ENCODE data around the gene CXCR4.

The CXCR4 gene

DNA sequence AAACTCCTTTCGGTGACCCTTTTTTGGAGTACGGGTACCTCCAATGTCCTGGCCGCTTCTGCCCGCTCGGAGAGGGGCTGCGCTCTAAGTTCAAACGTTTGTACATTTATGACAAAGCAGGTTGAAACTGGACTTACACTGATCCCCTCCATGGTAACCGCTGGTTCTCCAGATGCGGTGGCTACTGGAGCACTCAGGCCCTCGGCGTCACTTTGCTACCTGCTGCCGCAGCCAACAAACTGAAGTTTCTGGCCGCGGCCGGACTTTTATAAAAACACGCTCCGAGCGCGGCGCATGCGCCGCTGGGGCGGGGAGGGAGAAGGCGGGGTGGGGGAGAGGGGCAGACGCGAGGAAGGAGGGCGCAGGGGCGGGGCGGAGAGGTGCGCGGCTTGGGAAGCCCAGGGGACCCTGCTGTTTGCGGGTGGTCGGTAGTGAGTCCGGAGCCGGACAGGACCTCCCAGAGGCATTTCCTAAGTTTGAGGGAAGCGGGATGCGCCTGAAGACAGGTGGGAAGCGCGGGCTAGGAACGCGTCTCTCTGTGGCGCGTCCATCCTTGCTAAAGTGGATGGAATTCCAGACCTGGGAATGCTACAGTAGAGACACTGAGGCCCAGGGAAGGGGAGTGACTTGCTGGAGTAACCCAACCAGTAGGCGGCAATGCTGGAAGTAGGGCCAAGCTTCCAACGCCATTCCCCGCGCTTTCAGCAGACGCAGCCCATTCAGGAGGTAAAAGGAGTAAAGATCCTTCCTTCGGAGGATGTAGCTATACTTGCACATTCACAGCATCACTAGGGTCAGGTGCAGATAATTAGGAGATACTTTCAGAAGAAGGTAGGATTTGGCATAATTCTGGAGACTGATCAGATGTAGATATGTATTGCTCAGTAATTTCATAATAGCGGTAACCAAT, at the start of gene CXCR4:
TSS of gene CXCR4 (minus strand) at position 241 of the 910 bp plus-strand sequence. CDS start at position 152, 89 bp downstream.
- DNase-seq = no peak

DNA sequence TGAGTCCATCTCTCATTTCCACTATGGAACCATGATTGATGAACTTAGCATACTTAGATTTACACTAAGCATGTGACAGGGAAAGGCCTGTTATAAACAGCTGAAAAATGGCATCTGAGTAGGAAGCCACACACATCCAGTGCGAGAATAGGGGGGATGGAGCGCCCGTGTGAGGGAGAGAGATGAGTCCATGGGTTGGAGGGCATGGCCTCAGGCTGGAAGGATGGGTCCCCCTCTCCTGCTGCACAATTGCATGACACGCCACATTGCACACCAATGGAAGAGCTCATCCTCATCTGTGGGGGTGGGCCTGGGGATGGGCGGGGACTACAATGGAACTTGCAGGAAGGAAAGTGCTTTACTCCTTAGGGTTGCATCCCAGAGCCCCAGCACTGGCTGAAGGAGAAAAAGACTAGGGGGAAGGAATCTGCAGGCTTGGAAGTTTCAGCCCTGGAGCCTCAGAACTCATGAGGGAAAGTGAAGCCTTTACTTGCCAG, 46.4 kb upstream of the CXCR4 start:
- DNase-seq = no peak

DNA sequence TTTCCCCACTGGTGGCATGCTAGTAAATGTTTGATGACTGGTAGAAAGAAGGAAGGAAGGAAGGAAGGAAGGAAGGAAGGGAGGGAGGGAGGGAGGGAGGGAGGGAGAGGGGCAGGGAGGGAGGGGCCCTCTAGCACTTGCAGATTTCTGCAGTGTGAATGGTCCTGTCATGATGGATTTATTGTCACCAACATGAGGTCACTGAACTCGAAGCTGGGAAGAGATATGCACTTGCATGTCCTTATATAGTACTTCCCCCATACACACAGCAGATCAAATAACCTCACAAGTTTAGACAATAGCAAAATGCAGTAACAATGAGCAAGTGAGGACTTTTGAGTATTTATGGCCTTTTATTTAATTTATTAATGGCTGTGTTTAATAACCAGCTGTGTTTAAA, 44.5 kb upstream of the CXCR4 start:
- DNase-seq = no peak

DNA sequence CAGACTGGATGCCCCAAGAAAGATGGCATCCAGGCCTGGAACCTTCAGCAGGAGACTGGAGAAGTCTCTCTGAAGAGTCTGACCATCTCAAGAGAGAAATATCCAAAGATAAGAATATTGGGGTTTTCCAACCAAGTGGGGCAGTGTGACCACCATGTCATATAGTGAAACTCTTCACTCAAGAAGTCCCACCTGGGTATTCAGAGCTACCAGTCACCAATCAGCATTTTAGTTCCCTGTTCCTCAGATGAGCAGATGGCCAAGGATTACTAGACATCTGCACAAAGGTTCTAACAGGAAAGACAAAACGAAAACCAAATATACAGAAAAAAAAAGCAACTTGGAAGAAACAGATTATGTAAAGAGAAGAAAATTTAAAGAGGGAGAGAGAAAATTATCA, 38.5 kb upstream of the CXCR4 start:
- DNase-seq = no peak

DNA sequence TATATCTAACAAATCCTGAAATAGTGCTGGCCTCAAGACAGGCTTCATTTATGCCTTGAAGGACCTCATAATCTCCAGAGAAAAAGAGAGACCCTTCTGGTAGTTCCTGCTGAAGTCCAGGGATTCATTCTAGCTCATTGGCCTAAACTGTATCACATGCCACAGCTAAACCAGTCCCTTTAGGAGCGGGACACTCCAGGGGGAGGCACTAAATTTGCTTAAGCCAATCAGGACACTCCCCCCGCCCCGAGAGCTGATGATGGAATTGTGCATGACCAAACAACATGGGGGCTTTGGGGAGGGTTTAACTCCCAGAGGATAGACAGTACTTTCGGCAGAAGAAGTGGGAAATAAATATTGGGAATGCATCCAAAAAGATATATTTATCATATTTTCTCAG, 36.4 kb upstream of the CXCR4 start:
- DNase-seq = no peak

DNA sequence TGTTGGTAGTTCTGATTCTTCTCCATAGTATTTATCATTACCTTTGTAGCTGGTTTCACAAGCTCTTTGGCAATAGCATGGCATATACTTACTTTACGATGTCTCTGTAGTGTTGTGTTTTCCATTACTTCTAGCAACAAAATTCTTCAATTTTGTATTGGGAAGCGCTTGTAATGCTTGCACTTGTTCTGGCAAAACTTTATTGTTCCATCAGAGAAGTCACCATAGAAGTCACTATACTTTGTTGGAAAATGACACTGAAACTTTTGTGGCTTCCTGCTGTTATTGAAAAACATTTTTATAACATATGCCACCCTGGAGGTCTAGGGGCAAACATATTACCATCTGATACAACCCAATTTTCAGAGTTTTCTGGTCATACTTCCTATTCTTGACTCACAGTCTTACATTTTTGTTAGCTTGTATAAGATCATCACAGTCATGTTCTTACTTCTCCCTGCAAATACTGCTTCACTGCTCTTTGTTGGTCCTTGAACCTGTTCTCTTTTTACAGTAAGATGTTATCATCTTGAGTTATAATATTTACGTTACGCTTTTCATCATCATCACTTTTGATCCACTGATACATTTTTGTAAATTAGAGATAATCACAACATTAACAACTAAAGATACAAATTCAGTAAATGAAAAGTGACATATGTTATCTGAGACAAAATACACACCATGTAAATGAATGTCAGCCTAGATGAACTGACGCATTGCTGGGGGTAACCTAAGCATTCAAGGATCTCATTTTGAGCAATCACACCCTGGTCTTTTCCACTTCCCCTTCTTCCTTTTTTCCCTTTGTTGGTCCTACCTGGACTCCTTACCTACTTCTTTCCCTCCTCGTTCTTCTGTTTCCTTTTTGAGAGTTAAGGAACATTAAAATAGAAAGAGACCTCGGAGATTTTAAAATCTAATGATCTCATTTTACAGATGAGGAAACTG, 33.3 kb upstream of the CXCR4 start:
- no peak for DNase-seq

DNA sequence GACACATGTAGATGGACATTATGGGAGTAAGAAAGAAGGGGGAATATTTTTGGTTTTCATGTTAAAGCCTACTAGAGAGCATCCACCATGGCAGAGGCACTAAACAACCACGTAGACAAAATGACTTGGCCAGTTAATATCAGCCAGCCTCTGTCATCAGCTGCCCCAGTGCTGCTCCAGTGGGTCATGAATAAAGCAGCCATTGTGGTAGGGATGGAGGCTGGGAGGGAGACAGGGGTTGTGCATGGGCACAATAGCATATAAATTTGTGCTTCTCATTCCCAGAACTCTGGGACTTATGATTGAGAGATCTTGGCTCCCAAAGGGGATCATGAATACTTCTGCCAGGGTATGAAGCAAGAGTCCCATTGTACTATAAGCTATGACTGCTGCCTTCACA, 31.1 kb upstream of the CXCR4 start:
- DNase-seq = no peak

DNA sequence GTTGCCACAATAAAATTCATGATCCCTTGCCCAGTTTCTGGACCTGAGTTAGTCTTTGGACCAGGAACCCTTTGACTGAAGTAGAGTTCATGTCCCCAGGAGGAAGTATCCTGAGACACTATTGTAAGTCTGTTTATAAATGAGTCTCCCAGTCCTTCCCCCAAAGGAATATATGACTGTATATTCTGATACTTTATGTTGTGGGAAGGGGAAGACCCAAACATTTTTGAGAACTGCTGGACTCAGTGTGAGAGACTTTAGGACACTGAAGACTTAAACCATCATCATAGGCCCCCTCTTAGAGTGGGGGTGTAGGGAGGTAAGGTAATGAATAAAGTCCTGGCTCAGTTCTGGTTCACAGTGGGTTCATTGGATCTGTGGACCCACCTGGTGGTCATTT, 28.6 kb upstream of the CXCR4 start:
- no peak for DNase-seq

DNA sequence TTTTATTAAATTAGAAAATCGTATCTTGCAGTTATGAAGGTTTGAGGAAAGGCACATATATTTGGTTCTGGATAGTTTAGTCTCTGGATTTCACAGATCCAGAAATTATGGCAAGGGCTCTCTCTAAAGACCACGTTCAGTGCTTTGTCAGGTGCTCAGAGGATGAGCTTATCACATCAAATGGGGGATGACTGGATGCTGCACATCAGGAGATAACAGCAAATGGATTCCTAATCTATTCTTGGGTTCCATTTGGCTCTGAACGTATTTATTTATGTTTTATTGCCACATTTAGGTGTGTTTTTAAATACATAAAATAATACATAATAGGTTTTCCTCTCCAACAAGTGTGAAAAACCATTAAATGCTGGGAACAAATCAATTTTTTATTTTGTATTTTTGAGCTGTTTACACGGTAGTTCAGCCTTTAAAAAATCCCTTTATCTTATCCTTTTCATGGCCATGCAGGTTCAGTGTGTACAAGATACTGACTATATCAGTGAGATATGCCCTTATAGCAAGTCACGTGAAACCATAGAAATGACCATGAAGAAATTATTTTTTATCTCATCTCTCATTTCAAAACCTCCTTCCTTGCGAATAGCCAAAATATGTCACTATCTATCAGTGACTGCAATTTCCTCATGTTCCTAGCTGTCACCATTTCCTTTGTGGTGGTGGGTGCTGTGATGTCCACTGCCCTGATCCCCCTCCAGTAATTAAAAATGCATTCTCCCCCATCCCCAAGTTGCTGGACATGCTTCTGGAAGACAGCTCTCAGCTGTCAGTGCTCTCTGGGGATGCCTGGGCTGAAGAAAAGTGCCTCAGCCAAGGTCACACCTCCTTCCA, 25.9 kb upstream of the CXCR4 start:
- DNase-seq = no peak

DNA sequence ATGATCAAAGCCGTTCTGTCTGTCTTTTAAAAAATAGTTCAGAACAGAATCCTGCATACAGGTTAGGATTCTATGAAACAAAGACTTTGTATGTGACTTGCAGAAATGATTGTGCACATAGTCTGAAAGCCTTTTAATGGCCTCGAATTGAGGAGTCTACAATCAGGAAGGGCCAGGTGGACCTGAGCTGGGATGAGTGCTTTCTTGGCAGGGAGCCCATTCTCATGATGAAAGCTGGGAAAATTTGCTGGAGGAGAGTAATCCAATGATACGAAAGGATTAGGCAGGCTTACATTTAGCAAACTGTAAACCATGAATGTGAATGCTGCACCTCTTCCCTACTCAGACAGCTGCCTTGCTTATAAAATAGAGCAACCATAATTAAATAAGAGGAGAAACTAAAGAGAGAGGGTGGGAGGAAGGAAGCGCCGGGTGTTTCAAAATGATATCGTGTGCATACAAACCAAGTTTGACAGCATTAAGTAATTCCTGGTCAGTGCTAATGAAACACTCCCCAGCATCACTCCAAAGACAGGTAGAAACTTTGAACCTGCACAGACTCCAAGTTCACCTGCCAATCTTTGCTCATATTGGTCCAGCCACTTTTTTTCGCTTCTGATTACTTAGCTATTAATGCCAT, 23.7 kb upstream of the CXCR4 start:
- DNase-seq = no peak

DNA sequence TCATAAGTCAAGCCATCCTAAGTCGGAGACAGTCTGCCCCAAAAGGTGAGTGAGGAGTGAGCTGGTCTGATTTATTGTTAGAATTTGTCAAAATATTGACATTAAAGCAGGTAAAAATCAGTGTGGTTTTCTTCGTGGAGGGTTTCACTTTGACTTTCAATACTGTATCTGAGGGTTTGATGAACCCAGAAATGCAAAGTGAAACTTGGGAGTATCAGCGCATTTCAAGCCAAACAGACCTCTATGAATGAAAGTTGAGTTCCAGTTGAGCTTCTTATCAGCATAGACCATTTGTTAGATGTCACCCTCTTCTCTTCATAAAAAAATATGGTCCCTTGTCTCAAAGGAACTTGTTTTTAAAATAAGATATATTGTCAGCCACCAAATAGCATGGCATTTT, 21.7 kb upstream of the CXCR4 start:
- no peak for DNase-seq

DNA sequence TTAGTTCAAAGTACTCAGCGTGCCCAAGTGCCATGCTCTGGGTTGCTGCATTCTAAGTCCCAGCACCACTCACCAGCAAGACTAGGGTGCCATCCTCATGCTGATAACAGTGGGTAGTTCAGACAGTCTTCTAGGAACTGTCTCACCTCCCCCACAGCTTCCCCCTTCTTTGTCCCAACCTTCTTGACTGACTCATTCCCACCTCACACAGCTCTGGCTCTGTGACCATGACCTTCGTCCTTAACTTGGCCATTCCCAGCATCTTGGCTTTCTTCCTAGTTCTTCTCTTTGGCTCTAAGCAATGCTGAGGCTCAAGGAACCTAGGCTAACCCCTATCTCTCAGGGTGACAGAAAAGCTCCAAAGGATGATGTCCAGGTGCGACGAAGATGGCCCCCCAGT, 20.0 kb upstream of the CXCR4 start:
- no peak for DNase-seq

DNA sequence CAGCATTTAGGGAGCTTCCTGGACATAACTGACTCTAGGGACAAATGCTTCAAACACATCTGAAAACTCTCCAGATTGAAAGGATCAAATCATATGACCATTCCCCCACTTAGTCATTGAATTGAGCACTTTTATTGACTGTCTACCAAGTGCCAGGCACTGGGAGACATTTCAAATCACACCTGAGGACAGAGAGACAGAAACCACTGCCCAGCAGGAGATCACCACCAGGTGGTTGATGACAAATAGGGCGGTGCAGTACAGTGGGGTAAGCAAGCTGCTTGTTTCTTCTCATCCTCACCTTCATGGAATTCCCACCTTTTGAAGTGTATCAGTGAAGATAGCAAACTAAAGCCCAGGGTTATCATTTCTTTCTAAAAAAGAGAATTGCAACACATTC, 19.0 kb upstream of the CXCR4 start:
- DNase-seq = no peak

DNA sequence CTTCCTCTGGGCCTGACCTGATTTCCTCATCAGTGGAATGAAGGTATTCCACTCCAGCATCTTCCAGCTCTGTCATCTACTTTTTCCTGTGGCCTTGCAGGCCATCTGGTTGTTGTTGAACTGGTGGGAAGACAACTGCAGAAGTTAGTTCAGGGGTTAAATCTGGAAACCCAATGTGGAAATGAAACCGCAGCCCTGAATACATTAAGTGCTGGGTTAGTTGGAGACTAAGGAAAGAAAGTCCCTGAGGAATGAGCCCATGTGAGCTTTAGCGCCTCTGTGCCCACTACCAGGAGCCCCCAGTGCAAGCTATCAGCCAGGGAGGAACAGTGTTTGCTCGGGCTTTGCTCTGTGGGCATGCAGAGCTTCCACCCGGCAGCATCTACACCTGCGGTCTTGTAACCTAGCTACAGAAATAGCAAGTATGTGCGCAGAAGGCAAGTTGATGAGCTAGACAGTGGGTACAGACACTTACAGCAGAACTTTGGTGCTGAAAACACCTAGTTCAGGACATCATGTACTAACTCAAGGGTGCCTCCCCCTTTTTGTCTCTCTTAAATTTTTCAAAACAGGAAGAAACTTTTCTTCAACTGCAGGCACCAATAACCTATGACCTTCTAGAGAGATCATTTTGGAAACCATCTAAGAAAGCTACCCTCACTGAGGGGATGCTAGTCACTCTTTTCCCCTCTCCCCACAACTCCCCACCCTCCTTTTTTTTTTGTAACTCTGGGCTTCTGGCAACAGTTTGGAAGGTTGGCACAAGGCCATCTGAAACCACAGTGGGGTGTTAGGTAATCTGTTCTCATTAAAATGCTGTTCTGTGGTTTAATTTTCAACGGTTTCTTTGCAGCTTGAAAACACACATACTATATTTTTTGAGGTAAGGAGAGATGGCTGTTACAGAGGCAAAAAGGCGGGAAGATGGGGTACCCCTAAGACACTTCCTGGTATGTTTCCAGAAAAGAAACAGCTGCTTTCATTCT, 18.3 kb upstream of the CXCR4 start:
- no peak for DNase-seq

DNA sequence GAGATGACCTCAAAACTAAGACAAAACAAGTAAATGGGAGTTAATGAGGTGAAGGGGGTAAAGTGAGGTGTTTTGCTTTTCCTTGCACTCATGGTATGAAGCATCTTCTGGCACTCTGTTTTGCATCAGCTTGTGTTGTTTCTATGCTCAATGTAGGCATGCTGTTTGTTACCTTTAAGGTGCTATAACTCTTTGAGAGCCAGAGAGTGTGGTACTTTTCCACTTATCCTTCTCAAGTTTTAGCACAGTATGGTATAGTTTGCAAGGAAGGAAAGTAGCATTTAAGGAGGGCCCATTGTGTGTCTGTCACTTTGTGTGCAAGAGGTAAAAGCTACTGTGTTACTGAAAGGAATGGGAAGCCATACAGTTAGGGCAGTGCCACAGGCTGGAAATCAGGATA, 17.5 kb upstream of the CXCR4 start:
- no peak for DNase-seq

DNA sequence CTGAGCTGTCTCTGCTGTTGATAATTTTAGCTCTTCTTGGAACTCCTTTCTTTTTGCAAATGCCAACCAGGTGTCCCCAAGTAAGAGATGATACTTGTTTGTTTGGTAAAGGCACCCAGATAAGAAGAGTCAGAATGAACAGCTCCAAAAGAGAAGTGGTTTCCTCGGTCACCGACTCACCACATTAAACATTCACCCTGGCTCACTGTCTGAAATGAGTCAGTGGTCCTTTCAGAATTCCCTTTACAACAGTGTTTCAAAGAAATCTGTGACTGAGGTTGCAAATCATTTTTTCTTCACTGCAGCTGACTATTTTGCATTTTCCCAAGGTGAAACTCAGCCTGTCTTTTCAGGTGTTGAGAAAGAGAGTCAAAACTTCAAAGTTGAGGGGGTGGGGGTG, 16.2 kb upstream of the CXCR4 start:
- DNase-seq = no peak

DNA sequence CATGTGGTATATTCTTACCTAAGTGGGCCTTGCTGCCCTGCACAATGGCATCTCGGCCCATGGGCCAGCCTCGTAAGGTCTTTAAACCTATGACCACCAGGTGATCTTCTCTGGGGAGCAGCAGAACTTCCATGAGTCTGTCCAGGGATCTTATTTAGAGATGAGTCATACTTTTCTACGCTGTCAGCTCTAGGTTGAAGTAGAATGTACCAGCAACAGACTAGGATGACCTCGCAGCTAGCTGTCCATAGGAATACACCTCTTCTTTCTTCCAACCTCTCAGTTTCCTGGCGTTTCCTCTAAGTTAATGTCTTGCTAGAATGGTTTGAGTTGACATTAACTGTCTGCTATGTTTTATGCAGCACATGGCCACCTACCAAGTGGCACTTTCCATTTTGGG, 15.6 kb upstream of the CXCR4 start:
- no peak for DNase-seq

DNA sequence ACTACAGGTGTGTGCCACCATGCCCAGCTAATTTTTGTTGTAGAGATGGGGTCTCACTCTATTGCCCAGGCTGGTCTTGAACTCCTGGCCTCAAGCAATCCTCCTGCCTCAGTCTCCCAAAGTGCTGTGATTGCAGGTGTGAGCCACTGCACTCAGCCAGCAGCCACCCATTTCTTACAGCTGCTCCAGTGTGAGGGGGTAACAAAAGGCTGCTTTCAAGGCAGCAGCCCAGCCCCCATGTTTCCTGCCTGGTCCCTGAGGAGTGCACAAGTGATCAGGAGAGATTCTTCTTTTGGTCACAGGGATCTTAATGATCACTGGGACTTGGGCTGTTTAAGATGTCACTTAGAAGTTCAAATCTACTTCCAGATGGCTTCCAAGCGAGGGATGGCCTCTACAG, 15.2 kb upstream of the CXCR4 start:
- no peak for DNase-seq

DNA sequence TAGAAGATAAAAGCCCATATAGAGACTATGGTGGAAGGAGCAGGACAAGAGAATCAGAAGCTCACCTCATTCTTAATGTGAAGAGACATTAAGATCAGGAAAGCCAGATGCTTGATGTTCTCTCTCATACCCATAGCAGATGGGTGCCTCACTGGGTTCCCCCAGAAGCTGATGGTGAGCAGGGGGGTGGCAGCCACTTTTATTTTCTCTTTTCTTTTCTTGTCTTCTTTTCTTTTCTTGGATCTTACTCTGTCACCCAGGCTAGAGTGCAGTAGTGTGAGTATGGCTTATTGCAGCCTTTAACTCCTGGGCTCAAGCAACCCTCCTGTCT, 14.8 kb upstream of the CXCR4 start:
- DNase-seq = no peak

DNA sequence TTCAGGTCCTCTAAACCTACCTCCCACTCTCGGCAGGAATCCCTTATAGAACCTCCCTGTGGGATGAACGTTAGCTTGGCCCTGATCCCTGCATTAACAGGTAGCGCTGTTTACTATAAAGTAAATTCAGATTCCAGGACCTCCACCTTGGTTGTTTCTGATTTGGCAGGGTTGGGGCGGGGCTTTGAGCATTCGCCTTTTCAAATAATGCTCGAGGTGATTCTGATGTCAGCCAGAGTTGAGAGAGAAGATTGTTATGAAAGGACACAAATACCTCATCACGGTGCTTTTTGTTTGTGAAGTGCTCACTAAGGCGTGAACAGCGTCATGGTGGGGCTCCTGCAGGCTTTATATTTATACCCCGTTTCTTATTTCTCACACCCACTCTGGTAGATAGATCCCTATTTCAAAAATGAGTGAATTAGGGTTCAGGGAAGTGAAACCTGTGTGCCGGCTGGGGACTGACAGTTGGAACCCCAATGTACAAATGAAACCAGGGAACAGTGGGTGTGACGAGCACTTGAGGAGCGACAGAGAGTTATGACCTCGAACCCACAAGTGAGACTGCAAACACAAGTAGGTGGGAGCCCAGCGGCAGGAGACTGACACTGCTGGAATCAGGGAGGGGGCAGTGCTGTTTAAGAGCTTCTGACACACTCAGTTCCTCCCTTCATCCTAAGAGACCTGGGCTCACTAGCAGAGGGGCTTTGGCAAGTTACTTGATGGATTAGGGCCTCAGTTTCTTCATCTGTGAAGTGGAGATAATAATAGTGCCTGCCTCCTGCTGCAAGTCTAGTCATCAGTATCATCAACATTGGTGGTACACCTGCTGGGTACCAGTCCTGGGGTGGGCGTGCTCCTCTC, 14.2 kb upstream of the CXCR4 start:
- no peak for DNase-seq
